Measurements from ENCODE around the gene C6orf52. TPM values are rescaled to one million over a fixed set of nuclear protein-coding genes. Genes with fewer than 3 reads are reported as not detected.

Gene C6orf52
- total RNA-seq, 1 experiment from 2014 or later = not detected

DNA sequence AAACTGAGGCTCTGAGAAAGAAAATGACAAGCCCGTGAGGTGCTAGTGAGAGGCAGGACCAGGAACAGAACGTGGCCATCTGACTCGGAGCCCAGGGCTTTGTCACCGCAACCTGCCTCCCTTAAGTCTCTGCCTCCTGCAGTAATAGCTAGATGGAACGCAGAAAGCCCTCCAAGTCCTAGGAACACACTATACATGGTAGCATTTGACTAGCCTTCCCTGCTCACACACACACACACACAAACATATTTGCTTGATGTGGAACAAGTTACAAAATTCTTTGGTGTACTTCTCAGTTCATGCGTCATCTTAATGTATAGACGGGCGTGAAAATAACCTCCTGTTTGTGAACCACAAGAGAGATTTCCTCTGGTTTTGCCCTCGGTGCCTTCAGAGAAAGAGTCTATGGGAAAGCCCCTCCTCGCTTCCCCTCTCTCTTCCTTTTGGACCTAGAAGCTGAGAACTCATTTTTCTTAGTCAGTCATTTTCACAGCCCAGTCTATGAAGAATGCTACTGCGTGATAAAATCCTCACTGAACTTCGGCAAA, 38.8 kb downstream of the C6orf52 start:
- DNase-seq (ENCODE audit: low read depth) = no peak

DNA sequence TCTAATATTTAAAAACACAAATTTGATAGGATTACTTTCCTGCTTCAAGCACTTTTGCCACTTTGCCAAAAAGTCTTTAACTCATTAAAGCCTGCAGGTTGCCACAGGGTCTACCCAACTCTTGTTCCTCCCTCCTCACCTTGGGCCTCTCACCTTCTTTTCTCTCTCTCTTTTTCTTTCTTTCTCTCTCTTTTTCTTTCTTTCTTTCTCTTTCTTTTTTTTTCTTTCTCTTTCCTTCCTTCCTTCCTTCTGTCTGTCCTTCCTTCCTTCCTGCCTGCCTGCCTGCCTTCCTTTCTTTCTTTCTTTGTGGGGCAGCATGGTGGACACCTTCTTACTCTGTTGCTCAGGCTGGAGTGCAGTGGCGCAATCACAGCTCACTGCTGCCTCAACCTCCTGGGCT, 50.2 kb downstream of the C6orf52 start:
- no peak for DNase-seq (ENCODE audit: low read depth)

DNA sequence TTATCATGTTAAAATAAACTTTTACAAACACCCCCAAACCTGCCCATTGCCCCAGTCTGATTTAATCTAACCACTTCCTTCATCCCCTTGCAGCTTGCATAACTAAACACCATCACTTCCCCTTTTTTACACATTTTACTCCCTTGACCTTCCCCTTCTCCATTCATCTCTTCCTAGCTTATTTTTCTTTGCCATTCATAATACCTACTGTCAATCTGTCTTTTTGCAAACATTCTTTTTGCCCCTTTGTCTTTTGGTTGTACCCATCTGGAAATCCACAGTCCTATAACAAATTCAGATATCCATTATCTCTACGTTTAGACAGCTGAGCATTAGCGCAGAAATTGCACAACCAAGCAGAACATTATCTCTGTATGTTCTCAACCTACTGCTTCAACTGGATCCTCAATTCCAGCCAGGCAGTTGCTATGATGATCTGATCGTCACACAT, 51.2 kb downstream of the C6orf52 start:
- no peak for DNase-seq (ENCODE audit: low read depth)

DNA sequence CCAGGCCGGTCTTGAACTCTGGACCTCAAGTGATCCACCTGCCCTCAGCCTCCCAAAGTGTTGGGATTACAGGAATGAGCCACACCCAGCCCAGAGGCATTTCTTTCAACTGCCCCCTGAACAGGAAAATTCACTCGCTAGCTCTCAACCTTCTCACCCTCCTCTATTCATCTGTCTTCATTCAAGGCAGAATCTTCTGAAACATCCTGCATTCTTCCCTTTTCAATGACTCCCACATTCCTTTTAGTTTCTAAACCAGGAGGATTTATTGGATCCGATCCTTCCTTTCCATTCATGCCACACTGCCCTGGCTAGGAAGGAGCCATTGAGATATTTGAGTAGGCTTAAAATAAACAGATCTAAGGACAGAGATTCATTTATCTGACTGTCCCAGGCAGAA, 52.9 kb downstream of the C6orf52 start:
- DNase-seq (ENCODE audit: low read depth) = no peak

DNA sequence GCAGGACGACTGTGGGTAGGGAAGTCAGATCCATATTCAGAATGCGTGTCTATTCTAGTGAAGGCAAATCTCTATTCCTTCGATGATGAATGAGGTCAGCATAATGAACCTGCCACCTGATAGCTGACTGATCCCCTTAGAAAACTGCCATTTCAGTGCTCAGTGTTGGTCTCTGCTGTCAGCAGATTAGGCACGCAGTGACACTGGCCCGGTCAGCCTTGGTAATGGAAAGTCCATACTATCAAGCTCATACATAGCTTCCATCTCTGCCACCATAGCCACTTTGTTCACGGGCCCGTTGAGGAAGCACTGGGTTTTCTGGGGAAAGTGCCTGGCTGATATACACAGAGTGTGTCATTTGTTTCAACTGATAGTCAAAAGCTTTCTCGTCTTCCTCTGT, 54.0 kb downstream of the C6orf52 start:
- no peak for DNase-seq (ENCODE audit: low read depth)

DNA sequence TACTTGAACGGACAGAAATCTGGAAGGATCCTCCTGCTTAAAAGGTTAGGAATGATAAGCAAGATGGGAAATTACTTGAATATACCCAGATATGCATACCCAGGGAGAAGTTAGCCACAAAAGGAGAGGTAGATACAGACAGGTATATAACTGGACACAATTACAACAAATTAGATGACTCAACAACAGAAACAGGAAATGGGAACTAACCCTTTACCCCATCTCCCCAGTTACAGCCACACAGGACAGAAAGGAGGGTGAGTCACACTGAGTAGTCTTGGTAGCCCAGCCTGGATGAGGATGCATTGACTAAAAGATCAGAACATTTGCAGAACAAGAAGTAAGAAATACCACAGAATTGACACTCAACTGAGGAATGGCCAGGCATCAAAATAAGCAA, 61.2 kb downstream of the C6orf52 start:
- DNase-seq (ENCODE audit: low read depth) = peak; percentile 85

DNA sequence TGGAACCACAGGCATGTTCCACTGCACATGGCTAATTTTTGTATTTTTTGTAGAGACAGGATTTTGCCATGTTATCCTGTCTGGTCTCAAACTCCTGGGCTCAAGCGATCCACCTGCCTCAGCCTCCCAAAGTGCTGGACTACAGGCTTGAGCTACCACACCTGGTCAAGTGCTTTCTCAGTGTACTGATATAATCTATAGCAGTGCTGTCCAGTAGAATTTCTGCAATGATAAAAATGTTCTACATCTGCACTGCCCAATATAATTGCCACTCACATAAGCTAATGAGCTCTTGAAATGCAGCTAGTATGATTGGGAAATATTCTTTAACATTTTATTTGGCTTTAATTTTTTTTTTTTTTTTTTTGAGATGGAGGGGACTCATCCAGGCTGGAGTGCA, 64.2 kb downstream of the C6orf52 start:
- DNase-seq (ENCODE audit: low read depth) = no peak

DNA sequence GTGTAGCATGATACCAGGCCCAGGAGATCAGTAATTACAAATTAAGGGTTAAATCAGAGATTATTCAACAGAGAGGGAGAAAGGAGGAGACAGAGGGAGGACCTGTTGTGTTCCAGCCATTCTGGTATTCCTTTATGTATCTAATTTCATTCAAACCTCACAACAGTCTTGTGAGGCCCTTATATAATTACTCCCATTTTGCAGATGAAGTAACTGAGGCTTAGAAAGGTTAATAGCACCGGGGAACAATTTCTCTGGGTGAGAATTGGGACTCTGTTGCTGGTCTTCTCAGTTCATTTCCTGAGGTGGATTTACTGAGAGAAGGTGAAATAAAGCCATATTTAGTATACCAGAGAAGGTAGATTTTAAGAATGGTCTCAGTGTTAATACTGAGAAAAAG, 66.6 kb downstream of the C6orf52 start:
- DNase-seq (ENCODE audit: low read depth) = no peak

DNA sequence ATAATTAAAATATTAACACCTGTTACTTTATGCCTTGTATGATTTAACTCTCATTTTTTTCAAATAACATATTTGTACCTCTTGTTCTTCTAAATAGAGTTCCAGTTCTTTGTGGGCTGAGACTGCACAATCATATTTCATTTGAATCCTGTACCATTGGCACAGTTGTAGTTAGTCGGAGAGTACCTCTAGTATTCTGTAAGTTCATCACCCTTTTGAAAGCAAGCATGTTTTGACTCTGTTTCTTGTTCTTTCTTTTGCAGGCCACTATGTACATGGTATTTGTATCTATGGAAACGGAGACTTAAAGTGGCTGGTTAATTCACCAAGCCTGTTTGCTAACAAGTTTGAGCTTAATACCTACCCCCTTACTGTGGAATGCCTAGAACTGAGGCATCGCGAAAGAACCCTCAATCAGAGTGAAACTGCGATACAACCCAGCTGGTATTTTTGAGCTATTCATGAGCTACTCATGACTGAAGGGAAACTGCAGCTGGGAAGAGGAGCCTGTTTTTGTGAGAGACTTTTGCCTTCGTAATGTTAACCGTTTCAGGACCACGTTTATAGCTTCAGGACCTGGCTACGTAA, 68.2 kb downstream of the C6orf52 start:
- no peak for DNase-seq (ENCODE audit: low read depth)

DNA sequence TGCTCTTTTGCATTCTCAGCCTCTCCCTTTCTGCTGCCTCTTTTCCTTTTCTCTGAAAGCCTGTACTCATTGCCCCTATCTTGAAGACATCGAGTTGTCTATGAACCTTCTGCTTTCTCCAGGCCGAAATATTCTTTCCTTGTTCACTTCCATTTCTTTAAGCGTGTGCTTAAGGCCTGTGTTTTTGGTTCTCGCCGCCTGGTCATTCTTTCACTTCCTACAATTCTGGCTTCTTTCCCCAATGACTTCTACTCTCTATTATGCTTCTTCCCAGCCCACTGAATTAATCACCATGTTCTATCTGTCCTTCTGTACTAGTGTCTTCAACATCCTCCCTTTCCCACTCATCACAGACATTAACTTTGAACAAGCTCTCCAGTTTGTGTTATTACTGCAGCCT, 69.6 kb downstream of the C6orf52 start:
- DNase-seq (ENCODE audit: low read depth) = no peak

DNA sequence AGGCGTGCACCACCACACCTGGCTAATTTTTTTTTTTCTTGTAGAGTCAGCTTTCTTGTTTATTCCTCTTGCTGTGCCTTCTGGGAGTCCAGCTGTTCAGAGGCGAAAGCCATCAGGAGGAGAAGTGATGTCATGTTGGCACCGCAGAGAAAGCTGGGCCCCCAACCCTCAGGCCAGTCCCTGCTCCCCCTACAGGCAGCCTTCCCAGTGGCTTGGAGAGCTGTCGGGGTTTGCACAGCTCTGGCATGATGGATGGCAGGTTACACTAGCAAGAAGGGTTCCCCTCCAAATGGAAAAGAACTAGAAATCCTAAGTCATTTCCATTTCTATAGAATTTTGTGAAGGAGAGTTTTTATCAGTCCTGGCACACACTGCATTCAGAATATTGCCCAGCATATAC, 72.6 kb downstream of the C6orf52 start:
- DNase-seq (ENCODE audit: low read depth) = no peak

Other genes starting within 250 kb of the C6orf52 start
- 0.32 and 0.63 TPM in 2 replicates for gene GCNT2, start 173.3 kb downstream of the C6orf52 start, total RNA-seq (2014; rRNA removed)
- gene PAK1IP1, start 356 bp upstream of the C6orf52 start, total RNA-seq (2014; rRNA removed) = 28.1 and 32.2 TPM in 2 replicates
- 165 and 197 TPM in 2 replicates for gene TMEM14C, start 28.5 kb upstream of the C6orf52 start, total RNA-seq (2014; rRNA removed)
- gene TMEM14B, start 53.2 kb upstream of the C6orf52 start, total RNA-seq (2014; rRNA removed) = 79.0 and 91.4 TPM in 2 replicates
- gene MAK, start 143.9 kb upstream of the C6orf52 start, total RNA-seq (2014; rRNA removed) = not detected in 2 replicates
- not detected in 2 replicates for gene GCM2, start 187.4 kb upstream of the C6orf52 start, total RNA-seq (2014; rRNA removed)
- 0.06 TPM in 1 of 2 replicates, not detected in the other for gene SYCP2L, start 192.4 kb upstream of the C6orf52 start, total RNA-seq (2014; rRNA removed)